ENCODE results near the gene EIF1. TPM values are rescaled to one million over a fixed set of nuclear protein-coding genes. Genes with fewer than 3 reads are reported as not detected.

EIF1 gene
- total and polyA plus RNA-seq, 2 experiments from 2014 or later, result 272 to 603 TPM

DNA sequence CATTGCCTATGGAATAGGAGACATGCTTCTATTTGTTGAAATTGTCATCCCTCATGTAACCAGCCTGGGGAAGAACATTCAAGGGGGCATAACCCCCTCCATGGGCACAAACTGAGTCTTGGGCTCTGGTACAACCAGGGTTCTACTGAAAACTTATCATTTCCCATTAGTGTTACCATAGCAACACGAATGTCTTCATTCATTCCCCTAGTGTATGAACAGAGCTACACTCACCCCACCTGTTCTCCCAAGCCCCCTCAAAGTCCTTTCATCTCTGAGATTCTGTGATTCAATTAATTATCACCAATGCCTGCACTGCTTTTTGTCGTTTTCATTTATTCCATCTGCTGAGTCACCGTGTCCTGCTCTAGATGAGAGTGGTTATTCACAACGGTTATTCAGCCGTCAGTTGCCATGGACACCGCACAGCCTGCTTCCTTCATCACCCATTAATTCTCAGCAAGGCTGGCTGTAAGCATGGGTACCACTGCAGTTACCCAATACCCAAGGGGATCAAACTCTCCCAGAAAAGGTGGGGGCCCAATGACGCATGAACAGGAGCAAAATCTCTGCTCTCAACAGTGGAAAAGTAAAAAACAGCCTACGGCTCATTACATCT, 21.9 kb downstream of the EIF1 start:
- Histone ChIP-seq H3K27ac (ENCODE audit: low read depth) (no peak overlapping the region), H2AFZ (no peak overlapping the region), H3F3A (replicated peaks; ENCODE audit: low read depth) (peaks cover 2% of the 10 kb centered on the region; the same call in 1 of the 2 replicates), H3K9me2 (ENCODE audit: insufficient read depth) (no peaks in the 10 kb centered on the region), H3K4me2 (no peak overlapping the region), H4K20me1 (replicated peaks; ENCODE audit: insufficient read depth) (no peaks in the 10 kb centered on the region; the same call in none of the 2 replicates), H3K79me2 (replicated peaks; ENCODE audit: insufficient read depth) (no peaks in the 10 kb centered on the region), H3K27me3 (ENCODE audit: insufficient read depth) (peaks cover 66% of the 10 kb centered on the region), H3K4me3 (no peak overlapping the region), H3K4me1 (ENCODE audit: insufficient read depth) (peaks cover 4% of the 10 kb centered on the region), H3K36me3 (ENCODE audit: insufficient read depth) (no peaks in the 10 kb centered on the region)
- Mint-ChIP-seq H3K4me3 (no peak overlapping the region), H3K9me3 (peaks cover 11% of the 10 kb centered on the region), H3K27me3 (ENCODE audit: insufficient read depth, low read depth, poor library complexity) (peaks cover 60% of the 10 kb centered on the region), H3K36me3 (ENCODE audit: low read depth) (peaks cover 5% of the 10 kb centered on the region; the same call in 2 of the 3 replicates), H3K27ac (no peak overlapping the region), H3K4me1 (peaks cover 14% of the 10 kb centered on the region)
- DNase-seq (ENCODE audit: low spot score) (no peak), ATAC-seq (no peak)
- TF ChIP-seq, protein P1, sequence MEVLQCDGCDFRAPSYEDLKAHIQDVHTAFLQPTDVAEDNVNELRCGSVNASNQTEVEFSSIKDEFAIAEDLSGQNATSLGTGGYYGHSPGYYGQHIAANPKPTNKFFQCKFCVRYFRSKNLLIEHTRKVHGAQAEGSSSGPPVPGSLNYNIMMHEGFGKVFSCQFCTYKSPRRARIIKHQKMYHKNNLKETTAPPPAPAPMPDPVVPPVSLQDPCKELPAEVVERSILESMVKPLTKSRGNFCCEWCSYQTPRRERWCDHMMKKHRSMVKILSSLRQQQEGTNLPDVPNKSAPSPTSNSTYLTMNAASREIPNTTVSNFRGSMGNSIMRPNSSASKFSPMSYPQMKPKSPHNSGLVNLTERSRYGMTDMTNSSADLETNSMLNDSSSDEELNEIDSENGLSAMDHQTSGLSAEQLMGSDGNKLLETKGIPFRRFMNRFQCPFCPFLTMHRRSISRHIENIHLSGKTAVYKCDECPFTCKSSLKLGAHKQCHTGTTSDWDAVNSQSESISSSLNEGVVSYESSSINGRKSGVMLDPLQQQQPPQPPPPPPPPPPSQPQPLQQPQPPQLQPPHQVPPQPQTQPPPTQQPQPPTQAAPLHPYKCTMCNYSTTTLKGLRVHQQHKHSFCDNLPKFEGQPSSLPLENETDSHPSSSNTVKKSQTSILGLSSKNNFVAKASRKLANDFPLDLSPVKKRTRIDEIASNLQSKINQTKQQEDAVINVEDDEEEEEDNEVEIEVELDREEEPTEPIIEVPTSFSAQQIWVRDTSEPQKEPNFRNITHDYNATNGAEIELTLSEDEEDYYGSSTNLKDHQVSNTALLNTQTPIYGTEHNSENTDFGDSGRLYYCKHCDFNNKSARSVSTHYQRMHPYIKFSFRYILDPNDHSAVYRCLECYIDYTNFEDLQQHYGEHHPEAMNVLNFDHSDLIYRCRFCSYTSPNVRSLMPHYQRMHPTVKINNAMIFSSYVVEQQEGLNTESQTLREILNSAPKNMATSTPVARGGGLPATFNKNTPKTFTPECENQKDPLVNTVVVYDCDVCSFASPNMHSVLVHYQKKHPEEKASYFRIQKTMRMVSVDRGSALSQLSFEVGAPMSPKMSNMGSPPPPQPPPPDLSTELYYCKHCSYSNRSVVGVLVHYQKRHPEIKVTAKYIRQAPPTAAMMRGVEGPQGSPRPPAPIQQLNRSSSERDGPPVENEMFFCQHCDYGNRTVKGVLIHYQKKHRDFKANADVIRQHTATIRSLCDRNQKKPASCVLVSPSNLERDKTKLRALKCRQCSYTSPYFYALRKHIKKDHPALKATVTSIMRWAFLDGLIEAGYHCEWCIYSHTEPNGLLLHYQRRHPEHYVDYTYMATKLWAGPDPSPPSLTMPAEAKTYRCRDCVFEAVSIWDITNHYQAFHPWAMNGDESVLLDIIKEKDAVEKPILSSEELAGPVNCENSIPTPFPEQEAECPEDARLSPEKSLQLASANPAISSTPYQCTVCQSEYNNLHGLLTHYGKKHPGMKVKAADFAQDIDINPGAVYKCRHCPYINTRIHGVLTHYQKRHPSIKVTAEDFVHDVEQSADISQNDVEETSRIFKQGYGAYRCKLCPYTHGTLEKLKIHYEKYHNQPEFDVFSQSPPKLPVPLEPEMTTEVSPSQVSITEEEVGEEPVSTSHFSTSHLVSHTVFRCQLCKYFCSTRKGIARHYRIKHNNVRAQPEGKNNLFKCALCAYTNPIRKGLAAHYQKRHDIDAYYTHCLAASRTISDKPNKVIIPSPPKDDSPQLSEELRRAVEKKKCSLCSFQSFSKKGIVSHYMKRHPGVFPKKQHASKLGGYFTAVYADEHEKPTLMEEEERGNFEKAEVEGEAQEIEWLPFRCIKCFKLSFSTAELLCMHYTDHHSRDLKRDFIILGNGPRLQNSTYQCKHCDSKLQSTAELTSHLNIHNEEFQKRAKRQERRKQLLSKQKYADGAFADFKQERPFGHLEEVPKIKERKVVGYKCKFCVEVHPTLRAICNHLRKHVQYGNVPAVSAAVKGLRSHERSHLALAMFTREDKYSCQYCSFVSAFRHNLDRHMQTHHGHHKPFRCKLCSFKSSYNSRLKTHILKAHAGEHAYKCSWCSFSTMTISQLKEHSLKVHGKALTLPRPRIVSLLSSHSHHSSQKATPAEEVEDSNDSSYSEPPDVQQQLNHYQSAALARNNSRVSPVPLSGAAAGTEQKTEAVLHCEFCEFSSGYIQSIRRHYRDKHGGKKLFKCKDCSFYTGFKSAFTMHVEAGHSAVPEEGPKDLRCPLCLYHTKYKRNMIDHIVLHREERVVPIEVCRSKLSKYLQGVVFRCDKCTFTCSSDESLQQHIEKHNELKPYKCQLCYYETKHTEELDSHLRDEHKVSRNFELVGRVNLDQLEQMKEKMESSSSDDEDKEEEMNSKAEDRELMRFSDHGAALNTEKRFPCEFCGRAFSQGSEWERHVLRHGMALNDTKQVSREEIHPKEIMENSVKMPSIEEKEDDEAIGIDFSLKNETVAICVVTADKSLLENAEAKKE (CRISPR knock-in tag; IDR thresholded peaks at IDR 0.05), result no peak
- no peak for TF ChIP-seq EZH2 (IDR thresholded peaks at IDR 0.05; ENCODE audit: low read depth, unreplicated experiment)
- TF ChIP-seq, protein P2, sequence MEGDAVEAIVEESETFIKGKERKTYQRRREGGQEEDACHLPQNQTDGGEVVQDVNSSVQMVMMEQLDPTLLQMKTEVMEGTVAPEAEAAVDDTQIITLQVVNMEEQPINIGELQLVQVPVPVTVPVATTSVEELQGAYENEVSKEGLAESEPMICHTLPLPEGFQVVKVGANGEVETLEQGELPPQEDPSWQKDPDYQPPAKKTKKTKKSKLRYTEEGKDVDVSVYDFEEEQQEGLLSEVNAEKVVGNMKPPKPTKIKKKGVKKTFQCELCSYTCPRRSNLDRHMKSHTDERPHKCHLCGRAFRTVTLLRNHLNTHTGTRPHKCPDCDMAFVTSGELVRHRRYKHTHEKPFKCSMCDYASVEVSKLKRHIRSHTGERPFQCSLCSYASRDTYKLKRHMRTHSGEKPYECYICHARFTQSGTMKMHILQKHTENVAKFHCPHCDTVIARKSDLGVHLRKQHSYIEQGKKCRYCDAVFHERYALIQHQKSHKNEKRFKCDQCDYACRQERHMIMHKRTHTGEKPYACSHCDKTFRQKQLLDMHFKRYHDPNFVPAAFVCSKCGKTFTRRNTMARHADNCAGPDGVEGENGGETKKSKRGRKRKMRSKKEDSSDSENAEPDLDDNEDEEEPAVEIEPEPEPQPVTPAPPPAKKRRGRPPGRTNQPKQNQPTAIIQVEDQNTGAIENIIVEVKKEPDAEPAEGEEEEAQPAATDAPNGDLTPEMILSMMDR (conservative IDR thresholded peaks at IDR 0.05; ENCODE audit: low read depth in 2 of 2), result no peak
- no peak for TF ChIP-seq ZNF114 (CRISPR knock-in tag; IDR thresholded peaks at IDR 0.05)
- TF ChIP-seq STAT1 (IDR thresholded peaks at IDR 0.05; ENCODE audit: unreplicated experiment), result no peak
- no peak for TF ChIP-seq EZH2phosphoT487 (IDR thresholded peaks at IDR 0.05; ENCODE audit: unreplicated experiment)
- no peak for TF ChIP-seq NANOG (IDR thresholded peaks at IDR 0.05; ENCODE audit: borderline replicate concordance)
- TF ChIP-seq JUNB (IDR thresholded peaks at IDR 0.05; ENCODE audit: unreplicated experiment), result no peak
- no peak for TF ChIP-seq ZNF331 (CRISPR knock-in tag; IDR thresholded peaks at IDR 0.05; ENCODE audit: low read depth)
- TF ChIP-seq, protein P3, sequence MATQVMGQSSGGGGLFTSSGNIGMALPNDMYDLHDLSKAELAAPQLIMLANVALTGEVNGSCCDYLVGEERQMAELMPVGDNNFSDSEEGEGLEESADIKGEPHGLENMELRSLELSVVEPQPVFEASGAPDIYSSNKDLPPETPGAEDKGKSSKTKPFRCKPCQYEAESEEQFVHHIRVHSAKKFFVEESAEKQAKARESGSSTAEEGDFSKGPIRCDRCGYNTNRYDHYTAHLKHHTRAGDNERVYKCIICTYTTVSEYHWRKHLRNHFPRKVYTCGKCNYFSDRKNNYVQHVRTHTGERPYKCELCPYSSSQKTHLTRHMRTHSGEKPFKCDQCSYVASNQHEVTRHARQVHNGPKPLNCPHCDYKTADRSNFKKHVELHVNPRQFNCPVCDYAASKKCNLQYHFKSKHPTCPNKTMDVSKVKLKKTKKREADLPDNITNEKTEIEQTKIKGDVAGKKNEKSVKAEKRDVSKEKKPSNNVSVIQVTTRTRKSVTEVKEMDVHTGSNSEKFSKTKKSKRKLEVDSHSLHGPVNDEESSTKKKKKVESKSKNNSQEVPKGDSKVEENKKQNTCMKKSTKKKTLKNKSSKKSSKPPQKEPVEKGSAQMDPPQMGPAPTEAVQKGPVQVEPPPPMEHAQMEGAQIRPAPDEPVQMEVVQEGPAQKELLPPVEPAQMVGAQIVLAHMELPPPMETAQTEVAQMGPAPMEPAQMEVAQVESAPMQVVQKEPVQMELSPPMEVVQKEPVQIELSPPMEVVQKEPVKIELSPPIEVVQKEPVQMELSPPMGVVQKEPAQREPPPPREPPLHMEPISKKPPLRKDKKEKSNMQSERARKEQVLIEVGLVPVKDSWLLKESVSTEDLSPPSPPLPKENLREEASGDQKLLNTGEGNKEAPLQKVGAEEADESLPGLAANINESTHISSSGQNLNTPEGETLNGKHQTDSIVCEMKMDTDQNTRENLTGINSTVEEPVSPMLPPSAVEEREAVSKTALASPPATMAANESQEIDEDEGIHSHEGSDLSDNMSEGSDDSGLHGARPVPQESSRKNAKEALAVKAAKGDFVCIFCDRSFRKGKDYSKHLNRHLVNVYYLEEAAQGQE (IDR thresholded peaks at IDR 0.05; ENCODE audit: unreplicated experiment), result no peak
- no peak for TF ChIP-seq POLR2AphosphoS5 (IDR thresholded peaks at IDR 0.05; ENCODE audit: low read depth)
- TF ChIP-seq, protein P4, sequence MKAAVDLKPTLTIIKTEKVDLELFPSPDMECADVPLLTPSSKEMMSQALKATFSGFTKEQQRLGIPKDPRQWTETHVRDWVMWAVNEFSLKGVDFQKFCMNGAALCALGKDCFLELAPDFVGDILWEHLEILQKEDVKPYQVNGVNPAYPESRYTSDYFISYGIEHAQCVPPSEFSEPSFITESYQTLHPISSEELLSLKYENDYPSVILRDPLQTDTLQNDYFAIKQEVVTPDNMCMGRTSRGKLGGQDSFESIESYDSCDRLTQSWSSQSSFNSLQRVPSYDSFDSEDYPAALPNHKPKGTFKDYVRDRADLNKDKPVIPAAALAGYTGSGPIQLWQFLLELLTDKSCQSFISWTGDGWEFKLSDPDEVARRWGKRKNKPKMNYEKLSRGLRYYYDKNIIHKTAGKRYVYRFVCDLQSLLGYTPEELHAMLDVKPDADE (IDR thresholded peaks at IDR 0.05), result no peak
- TF ChIP-seq CREB1 (CRISPR knock-in tag; IDR thresholded peaks at IDR 0.05; ENCODE audit: low read depth), result no peak

Measured in GM23338 (cell line).